ENCODE measurements around the gene LSR. TPM values are rescaled to one million over a fixed set of nuclear protein-coding genes. Genes with fewer than 3 reads are reported as not detected.

Gene LSR
- total RNA-seq, 2 experiments from 2014 or later = 33.2 to 36.3 TPM

- Mint-ChIP-seq H3K27ac (no peak overlapping the region), H3K36me3 (no peaks in the 10 kb centered on the region), H3K4me3 (no peak overlapping the region), H3K27me3 (peaks cover 3% of the 10 kb centered on the region), H3K4me1 (peaks cover 7% of the 10 kb centered on the region), H3K9me3 (no peaks in the 10 kb centered on the region)
- POLR2A ChIA-PET = no interaction called here
- ATAC-seq (ENCODE audit: low read depth) (no peak), DNase-seq (no peak)
Observed at GRCh38 chr19:35294328-35294727, 45.5 kb downstream of the LSR start.

- Mint-ChIP-seq H3K27me3 (peaks cover 3% of the 10 kb centered on the region), H3K36me3 (no peaks in the 10 kb centered on the region), H3K4me3 (peak overlapping the region; percentile 54)
Observed at GRCh38 chr19:35294859-35295791, 46.3 kb downstream of the LSR start.

GRCh38 chr19:35295792-35296462, 47.1 kb downstream of the LSR start:
- Mint-ChIP-seq H3K27me3 (peaks cover 3% of the 10 kb centered on the region), H3K4me3 (peak overlapping the region; percentile 54), H3K4me1 (peaks cover 7% of the 10 kb centered on the region), H3K36me3 (no peaks in the 10 kb centered on the region), H3K9me3 (no peaks in the 10 kb centered on the region), H3K27ac (peak overlapping the region; percentile 56)
- ATAC-seq (ENCODE audit: low read depth) (peak; percentile 89), DNase-seq (peak; percentile 63)
- POLR2A ChIA-PET = interaction anchor here (1.7 kb wide), 1 partner anchor 27 kb away, joined by 6 read pairs; the partner anchor contains the start of gene USF2

More at GRCh38 chr19:35294859-35295791, 46.3 kb downstream of the LSR start:
- H3K27ac Mint-ChIP-seq = peak overlapping the region; percentile 56
- no peaks in the 10 kb centered on the region for H3K9me3 Mint-ChIP-seq
- peaks cover 7% of the 10 kb centered on the region for H3K4me1 Mint-ChIP-seq
- POLR2A ChIA-PET = interaction anchor here (1.7 kb wide), 1 partner anchor 26 kb away, joined by 6 read pairs; the partner anchor contains the start of gene USF2
- ATAC-seq (ENCODE audit: low read depth) (no peak), DNase-seq (no peak)

GRCh38 chr19:35296644-35297514, 48.1 kb downstream of the LSR start:
- Mint-ChIP-seq H3K4me1 (peaks cover 7% of the 10 kb centered on the region), H3K27ac (no peak overlapping the region), H3K27me3 (peaks cover 3% of the 10 kb centered on the region), H3K9me3 (no peaks in the 10 kb centered on the region), H3K36me3 (no peaks in the 10 kb centered on the region), H3K4me3 (no peak overlapping the region)
- POLR2A ChIA-PET = interaction anchor here (0.5 kb wide), 1 partner anchor 11 kb away, joined by 3 read pairs; no protein-coding TSS in a partner anchor
- ATAC-seq (ENCODE audit: low read depth) (peak; percentile 19), DNase-seq (no peak)

GRCh38 chr19:35297515-35297848, 48.7 kb downstream of the LSR start:
- Mint-ChIP-seq H3K9me3 (no peaks in the 10 kb centered on the region), H3K36me3 (no peaks in the 10 kb centered on the region), H3K4me3 (no peak overlapping the region), H3K4me1 (peaks cover 7% of the 10 kb centered on the region), H3K27ac (no peak overlapping the region), H3K27me3 (peaks cover 3% of the 10 kb centered on the region)
- no peak for DNase-seq
- ATAC-seq (ENCODE audit: low read depth) = no peak
- POLR2A ChIA-PET = no interaction called here

- no peak overlapping the region for H3K4me3 Mint-ChIP-seq
- peaks cover 7% of the 10 kb centered on the region for H3K4me1 Mint-ChIP-seq
- no peak for DNase-seq
- POLR2A ChIA-PET = no interaction called here
- no peak overlapping the region for H3K27ac Mint-ChIP-seq
- no peaks in the 10 kb centered on the region for H3K36me3 Mint-ChIP-seq
- H3K27me3 Mint-ChIP-seq = peaks cover 3% of the 10 kb centered on the region
- no peak for ATAC-seq (ENCODE audit: low read depth)
- no peaks in the 10 kb centered on the region for H3K9me3 Mint-ChIP-seq
Observed at GRCh38 chr19:35297922-35298321, 49.1 kb downstream of the LSR start.

- Mint-ChIP-seq H3K9me3 (no peaks in the 10 kb centered on the region), H3K36me3 (no peaks in the 10 kb centered on the region), H3K4me1 (peaks cover 7% of the 10 kb centered on the region), H3K27ac (no peak overlapping the region), H3K4me3 (no peak overlapping the region), H3K27me3 (peaks cover 3% of the 10 kb centered on the region)
- DNase-seq (no peak), ATAC-seq (ENCODE audit: low read depth) (no peak)
- POLR2A ChIA-PET = no interaction called here
Observed at GRCh38 chr19:35298561-35298972, 49.8 kb downstream of the LSR start.

- Mint-ChIP-seq H3K9me3 (no peaks in the 10 kb centered on the region), H3K36me3 (no peaks in the 10 kb centered on the region), H3K4me1 (peaks cover 7% of the 10 kb centered on the region), H3K27me3 (peaks cover 3% of the 10 kb centered on the region), H3K4me3 (no peak overlapping the region), H3K27ac (no peak overlapping the region)
- no peak for DNase-seq
- POLR2A ChIA-PET = no interaction called here
- no peak for ATAC-seq (ENCODE audit: low read depth)
Observed at GRCh38 chr19:35299523-35300338, 50.9 kb downstream of the LSR start.

- Mint-ChIP-seq H3K36me3 (no peaks in the 10 kb centered on the region), H3K9me3 (no peaks in the 10 kb centered on the region), H3K27ac (no peak overlapping the region), H3K4me3 (no peak overlapping the region), H3K27me3 (peaks cover 3% of the 10 kb centered on the region), H3K4me1 (peaks cover 7% of the 10 kb centered on the region)
- DNase-seq (no peak), ATAC-seq (ENCODE audit: low read depth) (no peak)
- POLR2A ChIA-PET = no interaction called here
Observed at GRCh38 chr19:35300339-35300649, 51.5 kb downstream of the LSR start.

GRCh38 chr19:35301961-35302360, 53.2 kb downstream of the LSR start:
- H3K36me3 Mint-ChIP-seq = no peaks in the 10 kb centered on the region
- H3K4me1 Mint-ChIP-seq = no peaks in the 10 kb centered on the region
- no peak for ATAC-seq (ENCODE audit: low read depth)
- H3K27me3 Mint-ChIP-seq = no peaks in the 10 kb centered on the region
- H3K9me3 Mint-ChIP-seq = no peaks in the 10 kb centered on the region
- no peak for DNase-seq
- H3K4me3 Mint-ChIP-seq = no peak overlapping the region
- POLR2A ChIA-PET = interaction anchor here (0.6 kb wide), 1 partner anchor 54 kb away, joined by 4 read pairs; no protein-coding TSS in a partner anchor
- H3K27ac Mint-ChIP-seq = no peak overlapping the region

- H3K9me3 Mint-ChIP-seq = no peaks in the 10 kb centered on the region
- no peak for DNase-seq
- H3K27me3 Mint-ChIP-seq = no peaks in the 10 kb centered on the region
- no peaks in the 10 kb centered on the region for H3K36me3 Mint-ChIP-seq
- POLR2A ChIA-PET = interaction anchor here (0.6 kb wide), 1 partner anchor 54 kb away, joined by 4 read pairs; no protein-coding TSS in a partner anchor
- H3K27ac Mint-ChIP-seq = no peak overlapping the region
- H3K4me3 Mint-ChIP-seq = no peak overlapping the region
- H3K4me1 Mint-ChIP-seq = no peaks in the 10 kb centered on the region
- no peak for ATAC-seq (ENCODE audit: low read depth)
Observed at GRCh38 chr19:35302446-35302845, 53.6 kb downstream of the LSR start.

- no peak overlapping the region for H3K27ac Mint-ChIP-seq
- no peaks in the 10 kb centered on the region for H3K36me3 Mint-ChIP-seq
- H3K27me3 Mint-ChIP-seq = no peaks in the 10 kb centered on the region
- no peak for DNase-seq
- POLR2A ChIA-PET = no interaction called here
- H3K4me1 Mint-ChIP-seq = no peaks in the 10 kb centered on the region
- ATAC-seq (ENCODE audit: low read depth) = no peak
- H3K9me3 Mint-ChIP-seq = no peaks in the 10 kb centered on the region
- H3K4me3 Mint-ChIP-seq = no peak overlapping the region
Observed at GRCh38 chr19:35303357-35303915, 54.6 kb downstream of the LSR start.

Data from activated naive CD8-positive, alpha-beta T cell treated with anti-CD3 and anti-CD28 coated beads, Interleukin-2, amount 10 ng/mL, durations not matched to agents 7 days and 5 days (primary cell).